ENCODE results near the gene PRKAB1. TPM values are rescaled to one million over a fixed set of nuclear protein-coding genes. Genes with fewer than 3 reads are reported as not detected.

PRKAB1 gene
- total and polyA plus RNA-seq, 2 experiments from 2014 or later = 16.3 to 31.0 TPM

- DNase-seq (ENCODE audit: low spot score) = no peak
- Mint-ChIP-seq H3K27me3 (ENCODE audit: insufficient read depth, low read depth, poor library complexity) (no peaks in the 10 kb centered on the region), H3K4me3 (no peak overlapping the region), H3K4me1 (peaks cover 6% of the 10 kb centered on the region), H3K27ac (no peak overlapping the region), H3K36me3 (ENCODE audit: low read depth) (no peaks in the 10 kb centered on the region), H3K9me3 (no peaks in the 10 kb centered on the region)
- H3K4me3 ChIP-seq = no peak overlapping the region
- no peaks in the 10 kb centered on the region for H3K9me2 ChIP-seq (ENCODE audit: insufficient read depth)
- H4K20me1 ChIP-seq (replicated peaks; ENCODE audit: insufficient read depth) = no peaks in the 10 kb centered on the region
- TF ChIP-seq ZNF462 (CRISPR knock-in tag; IDR thresholded peaks at IDR 0.05) (no peak), REST (IDR thresholded peaks at IDR 0.05; ENCODE audit: unreplicated experiment) (no peak), ETS1 (IDR thresholded peaks at IDR 0.05) (no peak), STAT1 (IDR thresholded peaks at IDR 0.05; ENCODE audit: unreplicated experiment) (no peak), CREB1 (CRISPR knock-in tag; IDR thresholded peaks at IDR 0.05; ENCODE audit: low read depth) (no peak), EZH2phosphoT487 (IDR thresholded peaks at IDR 0.05; ENCODE audit: unreplicated experiment) (no peak), CTCF (conservative IDR thresholded peaks at IDR 0.05; ENCODE audit: low read depth in 2 of 2) (no peak)
- H3K27ac ChIP-seq (ENCODE audit: low read depth) = no peak overlapping the region
- no peaks in the 10 kb centered on the region for H3K79me2 ChIP-seq (replicated peaks; ENCODE audit: insufficient read depth)
- no peak overlapping the region for H2AFZ ChIP-seq
- H3K27me3 ChIP-seq (ENCODE audit: insufficient read depth) = no peaks in the 10 kb centered on the region
- H3K4me2 ChIP-seq = no peak overlapping the region
- no peaks in the 10 kb centered on the region for H3K36me3 ChIP-seq (ENCODE audit: insufficient read depth)
- no peaks in the 10 kb centered on the region for H3F3A ChIP-seq (replicated peaks; ENCODE audit: low read depth)
- no peak for ATAC-seq
- peaks cover 6% of the 10 kb centered on the region for H3K4me1 ChIP-seq (ENCODE audit: insufficient read depth)
Measured at GRCh38 chr12:119634743-119635142, 33.2 kb upstream of the PRKAB1 start.

Data from GM23338 (cell line).